Right kidney (tissue), 9 donors: ENCODE results near the gene CASQ1.

Experiments used
- DNase-seq: peaks from one replicate; pipeline ENCODE4 v3.0.0-alpha.2; 2016
- long read RNA-seq, 8 donors: transcript quantifications; one replicate each; lab custom pipeline, GENCODE V29; 2026

Gene CASQ1
- long read RNA-seq, donor 1 = 0 reads
- long read RNA-seq, donor 2 = 0 reads
- long read RNA-seq, donor 3 = 0 reads
- long read RNA-seq, donor 4 = 0 reads
- long read RNA-seq, donor 5 = 0 reads
- long read RNA-seq, donor 6 = 0 reads
- long read RNA-seq, donor 7 = 0 reads
- long read RNA-seq, donor 8 = 0 reads

- no peak for DNase-seq
These were observed at the start of gene CASQ1 for GRCh38 chr1:160189649-160190625. CASQ1 (plus strand) TSS chr1:160190575; CDS start chr1:160190752, 177 bp downstream.

- DNase-seq = no peak
These were observed 46.7 kb upstream of the CASQ1 start for GRCh38 chr1:160143695-160144094.

GRCh38 chr1:160144921-160145320 lies 45.5 kb upstream of the CASQ1 start:
- DNase-seq = no peak

GRCh38 chr1:160146107-160146506 lies 44.3 kb upstream of the CASQ1 start:
- DNase-seq = no peak

GRCh38 chr1:160148121-160148520 lies 42.3 kb upstream of the CASQ1 start:
- DNase-seq = no peak

GRCh38 chr1:160149233-160149632 lies 41.1 kb upstream of the CASQ1 start:
- no peak for DNase-seq

- no peak for DNase-seq
These were observed 40.7 kb upstream of the CASQ1 start for GRCh38 chr1:160149716-160150115.

- no peak for DNase-seq
These were observed 39.1 kb upstream of the CASQ1 start, which contains the start of gene ATP1A4 for GRCh38 chr1:160151303-160151702. ATP1A4 (plus strand) TSS chr1:160151603; CDS start chr1:160152041, 438 bp downstream.

- DNase-seq = no peak
These were observed 35.6 kb upstream of the CASQ1 start for GRCh38 chr1:160154790-160155189.

GRCh38 chr1:160156361-160156760 lies 34.0 kb upstream of the CASQ1 start:
- no peak for DNase-seq

- DNase-seq = no peak
These were observed 33.2 kb upstream of the CASQ1 start for GRCh38 chr1:160157174-160157573.

GRCh38 chr1:160158031-160158430 lies 32.3 kb upstream of the CASQ1 start:
- DNase-seq = no peak

- no peak for DNase-seq
These were observed 31.8 kb upstream of the CASQ1 start for GRCh38 chr1:160158534-160158933.

GRCh38 chr1:160159846-160160245 lies 30.5 kb upstream of the CASQ1 start:
- DNase-seq = no peak

GRCh38 chr1:160161965-160162705 lies 28.2 kb upstream of the CASQ1 start:
- no peak for DNase-seq

GRCh38 chr1:160162931-160163330 lies 27.4 kb upstream of the CASQ1 start:
- DNase-seq = no peak

GRCh38 chr1:160163615-160164014 lies 26.8 kb upstream of the CASQ1 start:
- DNase-seq = no peak

GRCh38 chr1:160164121-160164520 lies 26.3 kb upstream of the CASQ1 start:
- DNase-seq = no peak

GRCh38 chr1:160166166-160166868 lies 24.1 kb upstream of the CASQ1 start:
- DNase-seq = no peak

GRCh38 chr1:160167056-160167455 lies 23.3 kb upstream of the CASQ1 start:
- no peak for DNase-seq

- no peak for DNase-seq
These were observed 22.8 kb upstream of the CASQ1 start for GRCh38 chr1:160167580-160167979.

GRCh38 chr1:160168016-160168415 lies 22.4 kb upstream of the CASQ1 start:
- DNase-seq = no peak
